HG02759 (cell line): Measurements from ENCODE around the gene OR13J1.

ENCODE experiments used
- ATAC-seq: cut with Tn5 transposase; IDR thresholded peaks from one replicate; pipeline ENCODE4 v1.9.1; 2021; ENCODE audit warnings: mild to moderate bottlenecking, moderate library complexity; ENCODE audit not compliant: unreplicated experiment

Gene OR13J1

DNA sequence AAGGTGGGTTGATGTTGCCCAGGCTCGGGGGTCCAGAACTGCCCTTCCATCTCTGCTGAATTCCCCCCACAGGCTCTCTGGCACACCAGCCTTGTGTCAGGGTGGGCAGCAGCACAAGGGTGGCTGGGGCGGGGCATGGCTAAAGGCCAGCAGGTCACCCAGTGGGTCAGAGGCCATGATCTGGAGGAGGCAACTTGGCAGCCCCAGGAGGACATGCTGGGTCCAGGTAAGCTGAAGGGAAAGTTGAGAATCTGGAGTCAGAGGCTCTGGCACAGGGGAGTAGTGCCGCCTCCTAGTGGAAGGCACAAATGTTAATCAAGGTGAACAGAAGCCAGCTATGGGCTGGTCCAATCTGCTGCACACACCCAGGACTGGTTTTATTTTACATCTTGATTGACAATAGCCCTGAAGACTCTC, 35.0 kb downstream of the OR13J1 start:
- no peak for ATAC-seq

- ATAC-seq, result no peak
Measured at GRCh38 chr9:35834260-35835215, 35.7 kb downstream of the OR13J1 start.

DNA sequence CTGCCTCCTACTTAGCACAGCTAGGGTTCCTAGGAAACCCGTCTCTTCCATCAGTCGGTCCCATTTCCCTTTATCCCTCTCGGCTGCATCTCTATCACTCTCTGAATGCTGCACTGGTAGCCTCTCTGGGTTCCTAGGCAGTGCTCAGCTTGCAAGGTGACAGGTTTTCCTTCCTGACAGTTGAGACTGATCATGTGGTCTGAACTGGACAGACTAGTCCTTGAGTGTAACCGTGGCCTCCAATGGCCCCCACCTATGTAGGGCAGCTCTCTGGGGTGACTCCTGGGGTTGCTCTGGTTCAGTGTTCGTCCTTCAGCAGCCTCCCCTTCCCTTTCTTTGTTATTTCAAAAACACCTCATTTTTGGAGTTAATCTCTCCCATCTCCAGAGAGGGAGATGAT, 37.4 kb downstream of the OR13J1 start:
- ATAC-seq, result no peak

DNA sequence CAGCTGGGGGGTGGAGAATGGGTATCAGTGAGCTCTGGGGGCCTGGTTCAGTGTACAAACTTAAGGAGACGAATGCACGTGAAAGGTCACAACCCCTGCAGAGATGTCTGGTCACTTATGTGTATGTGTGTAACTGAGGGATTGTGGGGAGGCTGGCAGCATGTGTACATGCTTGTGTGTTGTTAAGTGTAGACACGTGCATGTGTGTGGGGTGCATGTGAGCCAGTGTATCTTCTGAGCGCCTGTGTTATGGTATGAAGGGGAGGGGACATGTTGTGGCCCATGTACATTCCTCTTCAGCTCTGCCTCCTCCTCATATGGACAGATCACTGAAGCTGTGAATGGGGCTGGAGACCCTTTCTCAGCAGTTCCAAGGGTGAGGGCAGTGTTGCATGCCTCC, 39.2 kb downstream of the OR13J1 start:
- no peak for ATAC-seq

GRCh38 chr9:35829764-35830096, 40.5 kb downstream of the OR13J1 start:
- no peak for ATAC-seq

GRCh38 chr9:35829084-35829763, 41.0 kb downstream of the OR13J1 start, which contains the start of gene TMEM8B:
TMEM8B (plus strand) TSS chr9:35829228; CDS start chr9:35829448, 220 bp downstream.
- peak; percentile 82 for ATAC-seq

DNA sequence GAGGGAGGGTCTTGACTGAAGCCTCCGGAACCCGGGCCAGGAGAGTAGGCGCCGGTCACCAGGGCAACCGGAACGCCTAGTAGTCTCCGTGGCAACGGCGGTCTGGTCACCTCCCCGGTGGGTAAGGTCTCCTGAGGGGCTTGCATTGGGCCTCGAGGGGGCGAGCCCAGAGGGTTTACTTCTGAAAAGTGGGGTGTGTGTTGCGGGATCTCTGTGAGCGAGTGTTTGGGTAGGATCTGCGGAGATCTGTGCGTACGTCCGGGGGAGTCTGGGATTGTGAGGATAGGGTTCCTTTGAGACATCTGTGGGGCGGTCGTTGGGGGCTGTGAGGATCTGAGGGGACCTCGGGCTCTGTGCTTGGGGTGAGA, 41.5 kb downstream of the OR13J1 start, which contains the start of gene FAM221B:
TSS of gene FAM221B (minus strand) at position 17 of the 368 bp plus-strand sequence. CDS start 2,571 bp downstream, outside the sequence.
- ATAC-seq, result no peak

DNA sequence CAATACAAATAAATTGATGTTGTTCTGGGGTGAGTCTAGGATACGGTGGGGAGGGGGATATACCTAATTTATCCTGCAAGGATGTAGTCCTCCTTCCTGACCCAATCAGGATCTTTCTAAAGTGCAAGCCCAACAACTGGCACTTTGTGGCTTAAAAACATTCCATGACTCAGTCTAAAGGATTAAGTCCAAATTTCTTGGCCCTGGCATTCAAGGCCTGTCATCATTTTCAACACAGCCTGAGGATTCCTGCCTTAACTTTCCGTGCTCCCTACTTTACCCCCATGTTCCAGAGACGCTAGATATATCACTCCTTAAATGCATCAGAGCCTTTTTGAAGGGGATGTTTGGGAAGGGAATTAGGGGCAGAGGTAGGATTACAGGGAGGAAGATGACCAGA, 42.7 kb downstream of the OR13J1 start:
- ATAC-seq, result no peak

- peak; percentile 54 for ATAC-seq
Measured at GRCh38 chr9:35826071-35826701, 44.0 kb downstream of the OR13J1 start.

- ATAC-seq, result no peak
Measured at GRCh38 chr9:35822926-35823325, 47.3 kb downstream of the OR13J1 start.

DNA sequence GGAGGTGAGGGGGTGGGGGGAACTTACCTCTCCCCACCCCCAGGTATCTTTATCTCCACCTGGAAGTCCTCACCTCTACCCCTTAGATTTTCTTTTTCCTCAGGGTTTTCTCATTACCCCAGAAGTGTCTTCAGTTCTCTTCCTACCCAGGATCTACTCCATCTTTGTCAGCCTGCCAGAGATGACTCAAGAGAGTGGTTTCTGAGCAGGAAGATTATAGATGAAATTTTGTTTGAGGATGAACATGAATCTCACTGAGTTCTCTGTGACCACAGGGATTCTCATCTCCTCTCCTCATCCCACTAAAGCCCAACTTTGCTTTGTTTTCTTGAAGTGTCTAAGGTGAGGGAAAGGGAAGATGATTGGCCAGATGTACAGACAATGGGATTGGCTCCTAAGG, 50.1 kb downstream of the OR13J1 start:
- ATAC-seq, result no peak
